DMS 273 treated with DMSO at 0.1 percent for 48 hours (cell line): Measurements from ENCODE around the gene FAM124A.

Source experiments
- DNase-seq: peaks from one replicate; lab custom pipeline; 2025; lab: John Stamatoyannopoulos, UW

FAM124A gene, protein sequence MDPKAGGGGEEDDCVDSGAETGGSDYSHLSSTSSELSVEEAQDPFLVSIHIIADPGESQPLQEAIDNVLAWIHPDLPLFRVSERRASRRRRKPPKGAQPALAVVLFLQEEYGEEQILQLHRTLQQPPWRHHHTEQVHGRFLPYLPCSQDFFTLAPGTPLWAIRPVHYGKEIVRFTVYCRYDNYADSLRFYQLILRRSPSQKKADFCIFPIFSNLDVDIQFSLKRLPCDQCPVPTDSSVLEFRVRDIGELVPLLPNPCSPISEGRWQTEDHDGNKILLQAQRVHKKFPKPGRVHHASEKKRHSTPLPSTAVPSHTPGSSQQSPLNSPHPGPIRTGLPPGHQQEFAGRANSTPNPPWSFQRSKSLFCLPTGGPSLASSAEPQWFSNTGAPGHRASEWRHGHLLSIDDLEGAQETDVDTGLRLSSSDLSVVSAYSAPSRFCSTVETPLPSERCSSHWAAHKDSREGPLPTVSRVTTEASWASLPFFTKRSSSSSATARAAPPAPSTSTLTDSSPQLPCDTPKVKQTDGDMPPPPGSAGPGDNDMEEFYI

DNA sequence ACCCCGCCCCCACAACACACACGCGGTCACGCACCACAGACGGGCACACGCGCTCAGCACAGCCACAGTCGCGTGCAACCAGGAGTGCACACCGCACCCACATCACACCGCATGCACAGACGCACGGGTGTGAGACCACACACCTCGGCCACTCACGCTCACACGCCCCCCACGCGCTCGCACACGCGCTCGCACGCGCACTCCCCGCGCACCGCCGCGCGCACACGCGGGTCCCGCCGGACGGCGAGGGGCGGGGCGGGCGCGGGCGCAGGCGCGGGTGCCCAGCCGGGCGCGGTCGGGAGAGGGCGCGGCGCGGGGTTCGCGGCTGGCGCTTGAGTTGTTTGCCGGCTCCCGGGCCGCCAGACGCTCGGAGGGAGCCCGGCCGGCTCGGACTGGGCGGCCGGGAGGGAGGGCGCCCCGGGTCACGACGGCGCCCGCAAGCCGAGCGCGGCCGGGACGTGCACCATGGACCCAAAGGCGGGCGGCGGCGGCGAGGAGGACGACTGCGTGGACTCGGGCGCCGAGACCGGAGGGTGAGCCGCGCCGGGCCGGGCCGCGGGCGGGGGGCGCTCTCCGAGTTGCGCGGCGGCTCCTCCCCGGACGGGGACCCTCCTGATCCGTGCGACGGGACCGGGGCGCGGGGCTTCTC, at the start of gene FAM124A:
Gene FAM124A, plus strand, starts transcription at position 362 of the 649 bp plus-strand sequence. Its CDS starts 104 bp downstream, at position 466.
- DNase-seq, result no peak

DNA sequence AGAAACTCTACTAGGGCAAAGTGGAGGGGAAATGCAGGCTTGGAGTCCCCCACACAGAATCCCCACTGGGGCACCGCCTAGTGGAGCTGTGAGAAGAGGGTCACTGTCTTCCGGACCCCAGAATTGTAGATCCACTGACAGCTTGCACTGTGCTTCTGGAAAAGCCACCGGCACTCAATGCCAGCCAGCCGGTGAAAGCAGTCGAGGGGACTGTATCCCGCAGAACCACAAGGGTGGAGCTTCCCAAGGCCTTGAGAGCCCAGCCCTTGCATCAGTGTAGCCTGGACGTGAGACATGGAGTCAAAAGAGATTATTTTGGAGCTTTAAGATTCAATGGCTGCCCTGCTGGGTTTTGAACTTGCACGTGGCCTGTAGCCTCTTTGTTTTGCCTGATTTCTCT, 47.2 kb upstream of the FAM124A start:
- no peak for DNase-seq

DNA sequence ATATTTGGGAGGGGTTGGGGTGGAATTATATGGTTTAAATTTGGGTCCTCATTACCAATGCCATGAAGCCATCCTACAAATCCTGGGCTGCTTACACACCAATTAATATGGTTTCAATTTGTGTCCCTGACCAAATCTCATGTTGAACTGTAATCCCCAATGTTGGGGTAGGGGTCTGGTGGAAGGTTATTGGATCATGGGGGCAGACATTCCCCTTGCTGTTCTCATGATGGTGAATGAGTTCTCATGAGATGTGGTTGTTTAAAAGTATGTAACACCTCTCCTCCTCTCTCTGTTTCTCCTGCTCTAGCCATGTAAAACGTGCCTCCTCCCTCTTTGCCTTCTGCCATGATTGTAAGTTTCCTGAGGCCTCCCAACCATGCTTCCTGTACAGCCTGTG, 46.6 kb upstream of the FAM124A start:
- no peak for DNase-seq

DNA sequence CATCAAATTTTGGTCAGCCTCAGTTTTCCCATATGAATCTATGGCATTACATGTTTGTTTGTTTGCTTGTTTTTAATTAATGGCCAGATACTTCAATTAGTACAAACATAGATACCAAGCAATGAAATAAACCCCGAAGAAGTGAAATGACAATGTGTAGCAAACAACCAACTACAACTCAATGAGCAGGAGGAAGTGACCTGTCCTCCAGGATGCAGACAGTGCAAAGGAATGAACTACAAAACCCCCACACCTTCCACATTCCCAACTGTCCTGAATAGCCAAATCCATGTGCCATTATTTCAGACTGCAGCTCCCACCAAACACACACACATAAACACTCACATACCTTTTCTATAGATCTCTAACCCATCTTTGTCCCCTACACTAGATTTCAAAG, 45.0 kb upstream of the FAM124A start:
- DNase-seq, result no peak

DNA sequence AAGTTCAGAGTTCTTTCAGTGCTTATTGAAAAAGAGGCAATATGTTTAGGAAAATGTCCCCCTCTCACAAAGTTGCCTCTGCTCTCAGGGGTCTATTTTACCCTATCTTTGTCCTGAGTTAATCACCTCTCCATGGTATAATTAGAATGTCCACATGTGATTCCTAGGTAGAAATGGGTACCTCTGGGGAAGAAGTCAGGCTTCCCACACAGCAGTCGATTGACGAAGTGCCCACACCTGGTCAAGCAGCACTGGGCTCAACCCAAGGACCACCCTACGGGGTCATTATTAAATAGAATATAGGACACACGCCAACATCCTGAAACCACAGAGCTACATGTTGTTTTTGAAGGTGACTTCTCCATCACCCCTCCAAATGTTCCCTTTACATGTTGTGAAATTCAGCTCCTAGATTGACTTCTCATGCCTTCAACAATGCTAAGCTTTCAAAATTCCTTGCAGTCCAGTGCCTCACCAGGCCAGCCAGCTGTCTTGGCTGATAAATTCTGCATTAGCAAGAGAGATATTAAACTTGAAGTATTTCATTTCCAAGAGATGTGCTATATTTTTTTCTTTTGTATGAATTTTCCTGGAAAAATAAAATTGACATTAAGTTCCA, 43.6 kb upstream of the FAM124A start:
- no peak for DNase-seq

DNA sequence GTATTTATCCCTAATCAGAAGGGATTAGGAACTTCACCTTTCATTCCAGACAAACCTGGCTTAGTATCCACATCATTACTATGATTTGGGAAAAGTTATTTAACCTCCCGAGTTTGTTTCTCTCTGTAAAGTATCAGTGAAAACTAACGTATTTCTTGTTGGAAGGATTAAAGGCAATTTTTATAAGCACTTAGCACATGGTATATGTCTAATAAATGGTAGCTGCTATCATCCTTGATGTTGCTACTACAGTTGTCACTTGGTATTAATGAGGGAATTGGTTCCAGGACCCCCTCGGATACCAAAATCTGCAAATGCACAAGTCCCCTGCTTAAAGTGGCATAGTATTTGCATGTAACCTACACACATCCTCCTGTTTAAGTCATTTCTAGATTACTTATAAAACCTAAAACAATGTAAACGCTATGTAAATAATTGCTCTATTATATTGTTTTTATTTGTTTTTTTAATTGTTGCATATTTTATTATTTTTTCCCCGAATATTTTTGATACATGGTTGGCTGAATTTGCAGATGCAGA, 42.7 kb upstream of the FAM124A start:
- DNase-seq, result no peak

DNA sequence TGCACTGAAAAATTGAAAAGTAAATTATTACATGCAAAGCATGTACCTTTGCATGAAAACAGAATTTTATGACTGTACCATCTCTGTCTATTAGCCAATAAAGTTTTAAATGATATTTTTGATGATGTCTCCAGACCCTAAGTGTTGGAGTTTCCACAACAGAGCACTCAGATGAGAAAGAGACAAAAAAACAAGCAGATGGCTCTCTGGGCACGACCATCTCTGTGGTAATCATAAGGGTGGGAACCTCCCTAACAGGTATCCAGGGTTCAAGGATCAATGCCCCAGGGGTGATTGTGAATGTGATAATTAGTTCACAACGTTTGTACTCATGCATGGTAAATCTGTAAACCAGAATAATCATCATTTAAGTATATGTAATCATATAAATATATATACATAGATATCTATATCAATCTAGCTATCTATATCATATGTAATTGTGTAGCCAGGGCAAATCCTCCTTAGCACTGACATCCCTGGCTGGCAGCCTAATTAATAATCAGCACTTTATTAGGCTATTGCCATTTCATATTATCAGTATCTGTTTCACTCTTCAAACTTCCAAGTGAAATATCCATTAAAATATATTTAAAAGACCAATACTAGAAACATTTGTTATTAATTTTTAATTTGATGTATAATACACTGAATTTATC, 41.2 kb upstream of the FAM124A start:
- DNase-seq, result no peak

DNA sequence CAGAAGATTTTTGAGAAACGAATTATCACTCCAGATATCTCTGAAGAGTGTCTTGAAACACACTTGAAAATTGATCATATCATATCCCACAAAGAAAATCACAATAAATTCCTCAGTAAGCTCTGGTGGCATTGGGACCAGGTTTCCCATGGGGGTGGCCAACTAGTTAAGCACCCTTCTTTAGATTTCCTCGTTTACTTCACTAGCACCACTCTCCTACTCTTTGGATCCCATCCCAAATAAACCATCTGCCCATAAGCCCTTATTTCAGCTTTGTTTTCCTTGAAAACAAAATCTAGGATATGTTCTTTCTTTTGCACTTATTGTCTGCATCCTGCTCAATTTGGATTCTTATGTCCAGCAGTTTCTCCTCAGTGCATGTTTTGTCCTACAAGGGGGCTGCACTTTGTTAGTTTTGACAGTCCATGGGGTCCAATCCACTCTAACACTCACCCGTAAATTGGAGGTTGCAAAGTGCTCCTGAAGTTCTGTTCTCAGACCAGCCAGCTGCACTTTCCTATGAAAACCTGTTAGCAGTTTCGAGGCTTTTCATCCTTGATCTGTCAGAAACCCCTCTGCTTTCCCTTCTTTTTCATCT, 40.3 kb upstream of the FAM124A start:
- peak; percentile 0 for DNase-seq

DNA sequence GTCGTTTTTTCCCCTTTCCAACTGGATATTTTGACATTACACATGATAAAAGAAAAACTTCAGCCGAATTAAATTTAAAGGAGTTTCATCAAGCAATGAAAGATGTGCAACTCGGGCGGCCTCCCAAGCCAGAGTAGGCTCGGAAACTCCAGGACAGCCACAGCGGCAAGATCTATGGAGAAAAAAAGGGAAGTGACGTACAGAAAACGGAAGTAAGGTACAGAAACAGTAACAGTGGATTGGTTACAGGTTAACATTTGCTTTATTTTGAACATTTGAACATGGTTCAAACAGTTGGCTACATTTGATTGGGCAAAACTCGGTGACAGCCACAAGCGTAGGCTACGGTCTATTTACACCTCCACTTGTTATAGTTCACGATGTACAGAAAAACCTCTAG, 30.5 kb upstream of the FAM124A start:
- no peak for DNase-seq

DNA sequence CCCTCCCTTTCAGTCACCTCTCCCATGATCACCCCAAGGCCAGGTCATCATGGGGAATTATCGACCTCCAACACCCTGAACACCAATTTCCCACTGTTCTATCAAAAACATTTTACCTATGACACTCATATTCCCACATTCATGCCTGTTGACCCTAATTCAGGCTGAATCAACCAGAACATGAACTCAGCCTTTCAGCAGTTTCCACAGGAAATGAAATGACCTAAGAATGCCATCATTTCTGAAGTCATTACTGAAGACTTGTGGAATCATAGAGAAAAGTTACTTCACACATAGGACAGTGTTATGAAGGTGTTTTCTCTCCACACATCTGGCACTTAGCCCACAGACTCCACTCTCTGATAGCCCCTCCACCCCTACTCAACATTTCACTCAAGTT, 29.9 kb upstream of the FAM124A start:
- no peak for DNase-seq

DNA sequence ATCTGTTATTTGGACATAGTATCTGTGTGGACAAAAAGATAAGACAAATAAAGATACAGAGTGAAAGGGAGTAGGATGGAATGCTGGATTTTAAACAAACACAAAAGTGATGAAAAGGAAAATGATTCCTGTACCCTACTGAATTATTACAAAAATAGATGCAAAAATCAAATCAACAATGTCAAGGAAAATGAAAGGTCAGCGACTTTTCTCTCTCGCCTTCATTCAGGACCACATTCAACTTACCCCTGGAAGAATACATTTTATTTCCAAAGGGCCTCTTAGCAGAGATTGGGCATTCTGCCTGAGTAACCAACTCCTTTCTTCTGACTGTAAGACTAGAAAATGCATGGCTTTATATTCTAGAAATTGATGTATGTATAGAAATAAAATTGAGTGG, 28.8 kb upstream of the FAM124A start:
- no peak for DNase-seq

DNA sequence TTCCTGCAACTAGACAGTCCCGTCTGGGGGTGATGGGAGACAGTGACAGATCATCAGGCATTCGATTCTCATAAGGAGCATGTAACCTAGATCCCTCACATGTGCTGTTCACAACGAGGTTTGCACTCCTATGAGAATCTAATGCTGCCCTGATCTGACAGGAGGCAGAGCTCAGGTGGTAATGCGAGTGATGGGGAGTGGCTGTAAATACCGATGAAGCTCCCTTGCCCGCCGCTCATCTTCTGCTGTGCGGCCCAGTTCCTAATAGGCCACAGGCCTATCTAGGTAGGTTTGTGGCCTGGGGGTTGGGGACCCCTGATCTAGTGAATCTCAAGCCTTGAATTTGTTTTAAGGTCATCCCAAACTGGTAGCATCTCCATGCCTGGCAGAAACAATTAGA, 27.3 kb upstream of the FAM124A start:
- no peak for DNase-seq

DNA sequence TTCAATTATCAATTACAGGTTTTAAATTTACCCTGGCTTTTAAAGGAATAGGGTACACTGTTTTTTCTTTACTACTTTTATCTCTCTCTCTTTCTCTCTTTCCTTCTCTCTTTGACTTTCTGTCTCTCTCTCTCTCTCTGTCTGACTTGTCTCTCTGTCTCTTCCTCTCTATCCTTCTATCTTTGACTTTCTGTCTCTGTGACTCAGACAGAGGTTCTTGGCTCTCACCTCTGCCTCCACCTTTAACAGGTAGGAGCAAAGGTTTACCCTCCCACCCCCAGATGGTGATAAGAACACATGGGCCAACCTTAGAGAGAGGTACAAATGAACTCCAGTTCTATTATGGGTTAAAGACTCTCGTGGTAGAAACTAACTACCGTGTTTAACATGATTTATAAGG, 20.3 kb upstream of the FAM124A start:
- DNase-seq, result no peak

DNA sequence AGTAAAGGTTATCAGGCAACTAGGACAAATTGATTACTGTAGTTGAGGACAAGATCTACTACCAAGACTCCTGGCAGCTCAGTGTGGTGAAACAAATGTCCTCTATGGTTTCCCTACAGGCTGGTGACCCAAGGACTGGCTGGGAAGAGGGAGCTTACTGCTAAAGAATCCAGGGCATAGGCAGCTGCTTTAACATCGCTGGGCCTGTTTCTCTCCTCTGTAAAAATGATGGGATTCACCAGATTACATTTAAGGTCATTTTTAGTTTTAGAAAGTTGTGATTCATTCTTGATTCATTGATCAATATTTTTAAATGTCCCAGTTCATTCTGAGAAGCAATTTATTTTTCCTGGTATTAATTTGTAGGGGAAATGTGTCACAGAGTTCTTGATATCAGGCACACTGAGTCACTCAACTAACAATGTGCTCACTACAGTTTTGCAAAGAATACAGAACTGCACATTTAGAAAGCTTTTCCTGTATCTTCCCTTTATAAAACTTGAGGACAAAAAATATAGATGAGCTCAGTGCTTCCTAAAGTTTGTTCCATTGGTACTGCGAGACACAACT, 19.6 kb upstream of the FAM124A start:
- no peak for DNase-seq

DNA sequence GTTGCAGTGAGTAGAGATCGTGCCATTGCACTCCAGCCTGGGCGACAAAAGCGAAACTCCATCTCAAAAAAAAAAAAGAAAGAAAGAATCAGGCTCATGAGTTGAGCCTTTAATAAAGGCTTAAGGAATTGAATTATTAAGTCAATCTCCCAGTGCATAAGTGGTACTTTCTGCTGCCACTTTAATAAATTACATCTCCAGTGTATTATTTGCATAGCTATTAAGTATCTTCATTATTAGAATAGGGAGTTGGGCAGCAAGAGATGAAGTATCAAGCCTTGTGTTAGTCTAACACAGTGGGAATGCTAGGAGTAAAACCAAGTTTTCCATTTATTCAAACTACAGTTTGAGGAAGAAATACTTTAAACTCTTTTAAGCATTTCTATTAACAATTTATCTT, 15.6 kb upstream of the FAM124A start:
- no peak for DNase-seq

DNA sequence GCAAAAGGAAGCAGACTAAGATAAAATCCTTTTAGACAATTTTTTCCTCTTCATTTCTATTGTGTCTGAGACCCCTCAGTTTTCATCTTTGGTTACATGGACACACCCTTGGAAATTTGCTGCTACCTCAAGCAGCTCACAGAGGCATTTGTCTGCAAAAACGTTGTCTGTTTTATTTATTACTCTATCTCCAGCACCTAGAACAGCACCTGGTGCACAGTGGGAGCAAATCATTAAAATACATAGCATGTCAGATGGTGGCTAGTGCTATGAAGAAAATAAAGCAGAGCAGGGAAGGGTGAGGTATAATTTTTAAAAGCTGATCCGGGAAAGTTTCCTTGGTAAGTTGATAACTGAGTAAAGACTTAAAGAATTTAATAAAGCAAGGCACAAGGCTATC, 14.3 kb upstream of the FAM124A start:
- DNase-seq, result no peak

DNA sequence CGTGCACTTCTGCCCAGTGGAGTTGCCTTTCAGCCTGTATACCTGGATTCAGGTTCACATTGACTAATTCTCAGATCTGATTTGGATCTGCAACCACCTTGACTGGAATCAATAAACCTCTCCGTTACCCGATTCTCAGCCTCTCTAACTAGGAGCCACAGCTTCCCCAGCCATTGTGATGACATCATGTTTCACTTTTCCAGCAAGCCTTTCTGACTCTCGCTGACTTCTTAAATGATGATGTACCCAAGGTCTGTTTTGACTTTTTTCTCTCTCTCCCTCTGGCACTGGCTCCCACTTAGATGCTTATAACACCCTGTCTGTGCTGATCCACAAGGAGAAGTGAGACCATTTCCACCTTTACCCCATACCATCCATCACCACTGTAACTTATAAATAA, 13.5 kb upstream of the FAM124A start:
- DNase-seq, result no peak

DNA sequence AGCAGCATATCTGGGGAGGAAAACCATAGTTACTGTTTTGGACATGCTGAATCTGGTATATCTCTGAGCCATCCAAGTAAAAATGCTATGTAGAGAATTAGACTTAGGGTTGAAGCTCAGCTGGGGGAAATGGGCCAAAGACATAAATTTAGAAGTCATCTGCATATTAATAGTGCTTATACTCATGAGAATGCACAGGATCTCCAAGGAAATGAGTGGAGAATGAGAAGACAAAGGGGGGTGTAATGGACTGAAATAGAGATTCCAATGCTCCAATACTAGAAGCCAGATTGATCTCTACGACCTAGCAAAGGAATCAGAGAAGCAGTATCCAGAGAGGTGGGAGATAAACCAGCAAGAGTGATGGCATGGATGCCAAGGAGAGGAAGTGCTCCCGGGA, 10.3 kb upstream of the FAM124A start:
- no peak for DNase-seq

DNA sequence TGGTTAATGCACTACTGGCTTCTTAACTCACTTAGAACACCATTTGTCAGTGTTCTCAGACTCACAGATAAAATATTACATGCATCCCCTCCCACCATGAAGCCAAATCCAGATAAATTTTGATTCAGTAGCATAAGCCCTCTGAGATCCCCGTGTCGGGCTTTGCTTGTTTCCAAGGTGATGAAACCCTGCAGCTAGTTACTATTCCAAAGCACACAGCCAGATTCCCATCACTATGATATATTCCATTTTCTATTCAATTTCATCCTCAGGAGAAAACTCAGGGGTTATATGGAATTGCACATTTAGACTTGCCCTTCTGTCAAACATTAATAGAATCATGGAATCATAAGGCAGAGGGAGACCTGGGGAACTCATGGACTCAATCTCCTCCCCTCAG, 9.4 kb upstream of the FAM124A start:
- no peak for DNase-seq

DNA sequence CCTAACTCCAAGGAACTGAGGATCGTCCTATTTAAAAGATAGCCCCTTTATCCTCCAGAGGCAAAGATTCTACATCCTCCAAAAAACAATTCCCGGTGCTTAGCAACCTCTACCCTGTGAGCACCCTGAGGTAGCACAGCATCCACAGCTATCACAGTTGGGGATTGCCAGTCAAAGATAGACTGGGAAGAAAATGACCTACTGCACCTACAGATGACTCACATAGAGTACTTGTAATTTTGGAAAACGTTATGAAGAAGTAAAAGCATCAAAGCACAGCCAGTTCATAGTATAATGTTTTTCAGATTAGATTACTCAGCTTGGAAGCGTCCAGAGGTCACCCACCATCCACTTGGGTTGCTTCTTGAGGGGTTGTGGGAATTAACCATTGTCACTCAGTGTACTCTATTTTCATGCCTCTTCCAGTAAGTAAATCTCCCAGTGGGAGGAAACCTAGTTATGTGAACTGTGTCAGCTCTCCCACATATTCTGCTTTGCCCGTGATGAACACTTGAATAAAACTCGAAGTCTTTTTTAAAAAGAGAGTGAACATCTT, 8.9 kb upstream of the FAM124A start:
- no peak for DNase-seq

DNA sequence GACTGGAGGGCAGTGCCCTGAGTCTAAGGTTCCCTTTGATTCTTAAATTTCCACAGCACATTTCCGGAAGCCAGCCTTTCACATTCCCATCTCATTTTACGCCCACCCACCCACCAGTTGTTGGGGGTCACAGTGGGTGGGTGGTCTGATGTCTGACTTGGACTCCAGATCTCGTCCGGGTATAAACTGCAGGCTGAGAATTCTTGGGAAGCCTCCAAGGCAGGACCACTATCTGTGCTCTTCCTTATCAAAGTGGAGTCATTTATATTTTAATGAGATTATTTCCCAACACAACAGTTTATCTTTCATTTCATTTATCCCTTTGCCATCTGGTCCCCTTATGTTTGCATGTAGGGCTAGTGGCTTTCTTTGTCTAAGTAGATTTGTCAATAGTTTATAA, 3.6 kb upstream of the FAM124A start:
- DNase-seq, result no peak
